Activated CD8-positive, alpha-beta memory T cell treated with anti-CD3 and anti-CD28 coated beads, Interleukin-2, amount 50 U/mL, for 4 hours (primary cell): ENCODE results near the gene RASSF3.
"Not testable (repeated sequence)": the region's sequence is repeated elsewhere in the genome, so short reads cannot be mapped to it uniquely, and the experiment has no call there.

Source experiments
- DNase-seq: peaks from one replicate; pipeline ENCODE4 v3.0.0-alpha.2; 2020

The RASSF3 gene

DNA sequence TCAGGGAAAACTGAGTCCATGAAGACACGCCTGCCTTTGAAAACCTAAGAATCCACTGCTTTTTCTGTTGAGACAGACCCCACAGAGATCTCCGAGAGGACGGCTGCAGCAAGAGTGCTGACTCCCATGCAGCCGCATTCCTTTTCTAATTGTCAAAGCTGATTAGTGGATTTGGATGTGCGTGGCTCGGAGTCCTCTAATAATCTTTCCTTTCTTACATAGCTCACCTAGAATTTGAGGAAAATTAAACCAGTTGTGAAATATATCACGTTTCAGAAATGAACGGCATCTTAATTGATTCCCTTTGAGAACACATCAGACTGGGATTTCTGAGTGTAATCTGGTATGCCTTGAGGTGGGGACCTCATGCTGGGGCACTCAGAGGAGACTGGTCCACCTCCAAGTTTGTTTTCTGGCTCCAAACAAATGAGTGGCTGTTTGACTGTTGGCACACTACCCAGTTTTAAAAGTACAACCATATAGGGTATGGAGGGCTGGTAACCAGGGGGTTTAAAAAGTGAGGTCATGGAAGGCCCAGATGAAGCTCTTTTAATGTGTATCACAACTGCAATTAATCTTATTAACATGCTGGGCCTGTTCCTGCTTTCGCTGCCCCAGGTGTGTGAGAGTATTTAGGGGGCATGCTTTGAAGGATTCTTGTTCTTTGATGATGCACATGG is 63.3 kb downstream of the RASSF3 start:
- DNase-seq, result no peak

GRCh38 chr12:64674367-64674922 is 64.2 kb downstream of the RASSF3 start:
- DNase-seq, result peak; percentile 38

DNA sequence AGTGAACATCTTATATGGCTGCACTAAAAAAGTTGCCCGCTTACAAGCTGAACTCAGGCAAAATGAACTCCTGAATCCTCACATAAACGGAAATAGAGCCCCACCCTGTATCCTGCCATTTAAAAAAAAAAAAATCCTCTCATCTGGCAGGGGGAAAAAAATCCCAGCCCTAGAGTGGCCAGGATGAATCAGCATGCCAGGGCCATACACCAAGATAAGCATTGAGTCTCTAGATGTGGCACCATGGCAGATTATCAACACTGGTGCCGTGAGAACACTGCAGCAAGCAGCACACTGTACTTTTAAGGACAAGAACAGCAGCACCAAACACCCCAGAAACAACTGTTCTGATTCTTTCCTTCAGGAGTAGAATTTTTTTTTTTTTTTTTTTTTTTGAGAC is 65.5 kb downstream of the RASSF3 start:
- no peak for DNase-seq

GRCh38 chr12:64678248-64678647 is 68.0 kb downstream of the RASSF3 start:
- DNase-seq, result no peak

DNA sequence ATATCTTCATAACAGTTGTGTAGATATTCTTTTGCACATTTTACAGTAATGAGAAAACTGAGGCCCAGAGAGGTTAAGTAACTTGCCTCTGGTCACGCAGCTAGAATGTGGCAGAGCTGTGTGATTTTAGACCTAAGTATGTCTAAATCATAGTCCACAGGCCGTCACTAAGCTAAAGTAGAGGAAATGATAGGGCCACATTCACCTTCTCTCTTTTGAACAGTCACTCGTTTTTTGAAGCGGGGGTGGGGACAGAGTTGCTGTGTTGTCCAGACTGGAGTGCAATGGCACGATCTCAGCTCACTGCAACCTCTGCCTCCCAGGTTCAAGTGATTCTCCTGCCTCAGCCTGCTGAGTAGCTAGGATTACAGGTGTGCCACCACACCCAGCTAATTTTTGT is 68.5 kb downstream of the RASSF3 start:
- DNase-seq, result no peak

DNA sequence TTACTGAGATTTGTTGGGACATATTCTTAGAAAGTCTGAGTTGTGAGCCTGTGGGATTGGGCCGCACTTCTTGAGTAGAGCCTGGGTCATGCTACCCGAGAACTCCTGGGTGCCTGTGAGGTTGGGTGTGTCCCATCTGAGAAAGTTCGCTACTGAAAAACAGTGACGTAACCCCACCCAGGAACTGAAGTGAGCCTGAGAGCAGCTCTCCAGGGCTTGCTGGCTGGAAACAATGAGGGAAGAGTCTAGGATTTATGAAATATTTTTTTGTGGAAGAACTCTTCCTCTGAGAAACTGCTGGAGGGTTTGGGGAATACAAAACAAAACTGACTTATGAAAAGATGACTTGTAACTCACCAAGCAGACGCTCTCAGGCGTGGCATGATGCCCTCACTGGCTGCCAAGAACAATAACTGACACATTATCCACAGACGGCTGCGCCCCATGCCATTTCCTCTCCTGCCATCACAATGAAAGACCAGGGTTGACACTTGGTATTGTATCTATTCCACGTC is 69.2 kb downstream of the RASSF3 start:
- peak; percentile 58 for DNase-seq

GRCh38 chr12:64680235-64680634 is 69.9 kb downstream of the RASSF3 start:
- DNase-seq, result no peak

- DNase-seq, result no peak
Observed at GRCh38 chr12:64681200-64682052, 71.1 kb downstream of the RASSF3 start.

DNA sequence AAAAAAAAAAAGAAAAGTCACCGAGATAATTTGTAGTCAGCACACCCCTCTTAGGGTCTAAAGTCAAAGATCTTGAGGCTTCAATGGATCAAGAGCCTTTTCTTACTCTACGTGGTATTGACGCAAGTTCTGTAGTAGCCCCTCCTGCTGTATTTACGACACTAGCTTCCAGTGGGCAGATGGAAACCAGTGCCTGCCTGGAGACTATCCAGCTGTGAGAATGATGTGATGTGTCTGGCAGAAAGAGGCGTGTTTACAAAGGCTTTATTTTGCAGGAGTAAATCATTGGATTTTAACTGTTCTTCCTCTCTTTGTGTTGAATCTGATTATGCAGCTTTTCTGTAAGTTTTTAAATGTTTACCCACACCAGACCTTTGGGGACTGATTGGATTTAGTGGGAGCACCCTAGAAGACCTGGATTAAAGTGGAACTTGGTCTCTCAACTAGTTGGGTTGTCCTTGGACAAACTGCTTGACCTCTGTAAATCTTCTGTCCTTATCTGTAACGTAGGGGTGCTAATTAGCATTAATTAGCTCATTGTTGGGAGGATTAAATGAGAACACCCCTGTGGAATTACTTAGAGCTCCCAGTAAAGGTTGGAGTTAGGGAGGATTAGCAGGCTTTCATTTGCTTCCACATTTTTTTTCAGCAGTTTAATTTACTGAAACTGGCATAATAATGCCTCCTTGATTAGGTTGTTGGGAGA is 72.4 kb downstream of the RASSF3 start:
- no peak for DNase-seq

DNA sequence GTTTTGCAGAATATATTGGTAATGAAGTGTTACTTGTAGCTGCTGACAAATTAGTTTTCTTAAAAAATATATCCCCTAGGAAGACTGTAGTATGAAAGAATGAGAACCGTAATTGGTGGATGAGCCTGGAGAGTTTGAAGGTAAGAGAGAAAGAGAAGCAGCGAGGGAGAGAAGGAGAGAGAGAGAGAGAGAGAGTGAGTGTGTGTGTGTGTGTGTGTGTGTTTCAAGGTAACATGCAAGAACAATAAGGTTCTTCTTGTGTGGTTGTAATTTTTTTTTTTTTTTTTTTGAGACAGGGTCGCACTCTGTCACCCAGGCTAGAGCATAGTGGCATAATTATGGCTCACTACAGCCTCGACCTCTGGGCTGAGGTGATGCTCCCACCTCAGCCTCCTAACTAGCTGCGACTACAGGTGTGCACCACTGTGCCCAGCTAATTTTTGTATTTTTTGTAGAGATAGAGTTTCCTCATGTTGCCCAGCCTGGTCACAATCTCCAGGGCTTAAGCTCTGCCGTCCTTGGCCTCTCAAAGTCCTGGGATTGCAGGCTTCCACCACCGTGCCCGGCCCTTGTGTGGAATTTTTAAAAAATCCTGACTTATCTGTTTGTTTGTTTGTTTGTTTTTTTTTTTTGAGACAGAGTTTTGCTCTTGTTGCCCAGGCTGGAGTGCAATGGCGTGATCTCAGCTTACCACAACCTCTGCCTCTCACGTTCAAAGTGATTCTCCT is 73.7 kb downstream of the RASSF3 start:
- DNase-seq, result no peak

- DNase-seq, result no peak
Observed at GRCh38 chr12:64685050-64685449, 74.8 kb downstream of the RASSF3 start.

DNA sequence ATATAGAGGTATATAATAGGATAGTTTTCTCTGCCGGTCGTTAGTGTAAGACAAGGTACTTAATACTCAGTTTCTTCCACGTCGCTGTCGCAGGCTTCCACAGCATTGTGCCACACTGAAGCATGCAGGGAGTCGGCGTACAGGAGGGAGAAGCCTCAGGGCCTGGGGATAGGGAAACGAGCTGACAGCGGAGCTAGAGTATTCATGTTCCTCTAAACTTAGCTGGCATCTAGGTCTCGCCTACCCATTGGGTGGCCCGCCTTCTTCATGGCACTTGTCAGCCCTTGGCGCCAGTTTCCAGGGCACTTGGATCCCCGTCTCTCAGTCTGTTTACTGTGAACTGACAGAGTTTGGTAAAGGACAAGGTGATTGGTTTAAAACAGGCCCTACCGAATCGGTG is 75.3 kb downstream of the RASSF3 start:
- DNase-seq, result no peak

- no peak for DNase-seq
Observed at GRCh38 chr12:64687816-64688215, 77.5 kb downstream of the RASSF3 start.

- no peak for DNase-seq
Observed at GRCh38 chr12:64688219-64688618, 77.9 kb downstream of the RASSF3 start.

DNA sequence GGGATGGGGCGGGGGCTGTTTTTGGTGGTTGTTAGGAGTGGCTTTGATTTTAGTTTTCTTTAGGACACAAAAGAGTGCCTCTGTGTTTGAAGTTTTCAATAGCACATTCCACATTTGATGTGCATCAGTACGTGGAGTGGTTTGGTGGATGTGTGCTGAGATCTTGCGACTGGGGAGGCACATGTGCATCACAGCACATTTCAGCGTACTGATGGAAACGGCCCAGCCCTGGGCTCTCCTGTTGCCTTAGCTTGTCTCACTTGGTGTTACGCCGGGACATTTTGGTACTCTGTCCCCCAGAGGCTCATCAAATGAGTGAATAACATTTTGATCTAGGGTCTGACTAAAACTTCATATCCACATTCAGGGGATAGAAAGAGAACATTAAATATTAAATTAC is 78.4 kb downstream of the RASSF3 start:
- DNase-seq, result no peak

- not testable (repeated sequence) for DNase-seq
Observed at GRCh38 chr12:64690236-64690635, 79.9 kb downstream of the RASSF3 start.

DNA sequence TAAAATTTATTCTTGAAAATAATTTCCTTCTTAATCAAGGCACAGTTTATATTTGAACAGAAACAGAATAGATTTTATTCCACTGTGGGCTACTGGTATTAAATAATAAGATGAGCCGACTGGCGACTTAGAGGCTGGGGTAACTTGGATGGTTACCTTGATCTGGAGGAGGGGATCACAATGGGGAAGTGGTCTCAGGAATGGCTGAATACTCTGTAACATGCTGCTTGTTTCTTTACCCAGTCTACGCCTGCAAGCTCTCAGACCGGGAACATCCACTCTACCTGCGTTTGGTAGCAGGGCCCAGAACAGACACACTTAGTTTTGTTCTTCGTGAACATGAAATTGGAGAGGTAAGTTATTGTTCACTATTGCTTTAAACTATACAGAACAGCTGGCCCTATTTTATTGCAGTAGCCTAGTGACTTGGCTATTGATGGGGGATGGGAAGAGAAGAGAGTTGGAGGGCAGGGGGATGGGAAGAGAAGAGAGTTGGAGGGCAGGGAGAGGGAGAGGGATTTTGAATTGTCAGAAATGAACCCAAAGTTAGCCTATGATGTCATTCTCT is 81.0 kb downstream of the RASSF3 start:
- DNase-seq, result no peak

GRCh38 chr12:64691795-64692583 is 81.7 kb downstream of the RASSF3 start:
- no peak for DNase-seq

GRCh38 chr12:64694130-64695040 is 84.1 kb downstream of the RASSF3 start:
- DNase-seq, result no peak

DNA sequence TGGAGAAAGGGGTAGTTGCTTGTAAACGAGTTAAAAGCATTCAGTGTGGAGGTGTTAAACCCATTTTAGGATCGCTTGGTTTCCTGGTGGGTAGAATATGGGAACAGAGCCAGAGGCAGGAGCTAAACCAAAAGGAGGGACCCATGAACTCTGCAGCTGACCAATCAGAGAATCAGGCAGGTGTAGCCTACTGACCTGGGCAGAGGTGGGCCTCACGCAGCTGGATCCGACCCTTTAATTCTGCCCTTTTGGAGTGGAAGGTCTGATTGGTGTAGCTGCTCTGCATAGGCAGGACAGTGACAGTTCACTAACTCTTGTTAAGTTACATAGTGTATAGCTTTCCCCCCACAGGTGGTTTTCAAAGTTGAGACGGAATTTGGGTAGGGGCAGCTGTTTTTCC is 85.3 kb downstream of the RASSF3 start:
- DNase-seq, result no peak
